ENCODE data around the gene ABLIM2.

Gene ABLIM2

GRCh38 chr4:8001564-8002355, 156.9 kb downstream of the ABLIM2 start:
- Histone ChIP-seq H3K4me1 (ENCODE audit: control insufficient read depth, insufficient read depth, low read length) (no peaks in the 10 kb centered on the region), H3K9ac (ENCODE audit: low read length) (no peak overlapping the region), H3K27me3 (ENCODE audit: control insufficient read depth, insufficient read depth, low read length) (no peaks in the 10 kb centered on the region), H3K27ac (ENCODE audit: low read depth, low read length) (no peak overlapping the region), H3K4me3 (ENCODE audit: low read depth, low read length) (no peak overlapping the region), H3K9me3 (ENCODE audit: control insufficient read depth, insufficient read depth, low read depth, low read length) (no peaks in the 10 kb centered on the region), H3K36me3 (ENCODE audit: control insufficient read depth, insufficient read depth, low read length) (no peaks in the 10 kb centered on the region)

GRCh38 chr4:8000721-8001491, 157.7 kb downstream of the ABLIM2 start:
- Histone ChIP-seq H3K4me3 (ENCODE audit: low read depth, low read length) (no peak overlapping the region), H3K27me3 (ENCODE audit: control insufficient read depth, insufficient read depth, low read length) (no peaks in the 10 kb centered on the region), H3K36me3 (ENCODE audit: control insufficient read depth, insufficient read depth, low read length) (no peaks in the 10 kb centered on the region), H3K9ac (ENCODE audit: low read length) (no peak overlapping the region), H3K27ac (ENCODE audit: low read depth, low read length) (no peak overlapping the region), H3K4me1 (ENCODE audit: control insufficient read depth, insufficient read depth, low read length) (no peaks in the 10 kb centered on the region), H3K9me3 (ENCODE audit: control insufficient read depth, insufficient read depth, low read depth, low read length) (no peaks in the 10 kb centered on the region)

- Histone ChIP-seq H3K4me1 (ENCODE audit: control insufficient read depth, insufficient read depth, low read length) (no peaks in the 10 kb centered on the region), H3K4me3 (ENCODE audit: low read depth, low read length) (no peak overlapping the region), H3K36me3 (ENCODE audit: control insufficient read depth, insufficient read depth, low read length) (no peaks in the 10 kb centered on the region), H3K27me3 (ENCODE audit: control insufficient read depth, insufficient read depth, low read length) (no peaks in the 10 kb centered on the region), H3K9me3 (ENCODE audit: control insufficient read depth, insufficient read depth, low read depth, low read length) (no peaks in the 10 kb centered on the region), H3K27ac (ENCODE audit: low read depth, low read length) (no peak overlapping the region), H3K9ac (ENCODE audit: low read length) (no peak overlapping the region)
These were observed 158.4 kb downstream of the ABLIM2 start for GRCh38 chr4:8000247-8000646.

GRCh38 chr4:7999695-8000094, 158.9 kb downstream of the ABLIM2 start:
- Histone ChIP-seq H3K27me3 (ENCODE audit: control insufficient read depth, insufficient read depth, low read length) (no peaks in the 10 kb centered on the region), H3K4me1 (ENCODE audit: control insufficient read depth, insufficient read depth, low read length) (no peaks in the 10 kb centered on the region), H3K36me3 (ENCODE audit: control insufficient read depth, insufficient read depth, low read length) (no peaks in the 10 kb centered on the region), H3K27ac (ENCODE audit: low read depth, low read length) (no peak overlapping the region), H3K9ac (ENCODE audit: low read length) (no peak overlapping the region), H3K9me3 (ENCODE audit: control insufficient read depth, insufficient read depth, low read depth, low read length) (no peaks in the 10 kb centered on the region), H3K4me3 (ENCODE audit: low read depth, low read length) (no peak overlapping the region)

- Histone ChIP-seq H3K36me3 (ENCODE audit: control insufficient read depth, insufficient read depth, low read length) (no peaks in the 10 kb centered on the region), H3K9me3 (ENCODE audit: control insufficient read depth, insufficient read depth, low read depth, low read length) (no peaks in the 10 kb centered on the region), H3K27ac (ENCODE audit: low read depth, low read length) (no peak overlapping the region), H3K4me3 (ENCODE audit: low read depth, low read length) (no peak overlapping the region), H3K27me3 (ENCODE audit: control insufficient read depth, insufficient read depth, low read length) (no peaks in the 10 kb centered on the region), H3K9ac (ENCODE audit: low read length) (no peak overlapping the region), H3K4me1 (ENCODE audit: control insufficient read depth, insufficient read depth, low read length) (no peaks in the 10 kb centered on the region)
These were observed 159.3 kb downstream of the ABLIM2 start for GRCh38 chr4:7999279-7999678.

- no peak overlapping the region for H3K9ac ChIP-seq (ENCODE audit: low read length)
- no peak overlapping the region for H3K4me3 ChIP-seq (ENCODE audit: low read depth, low read length)
- no peaks in the 10 kb centered on the region for H3K9me3 ChIP-seq (ENCODE audit: control insufficient read depth, insufficient read depth, low read depth, low read length)
- H3K36me3 ChIP-seq (ENCODE audit: control insufficient read depth, insufficient read depth, low read length): no peaks in the 10 kb centered on the region
- H3K27ac ChIP-seq (ENCODE audit: low read depth, low read length): no peak overlapping the region
- no peaks in the 10 kb centered on the region for H3K4me1 ChIP-seq (ENCODE audit: control insufficient read depth, insufficient read depth, low read length)
- H3K27me3 ChIP-seq (ENCODE audit: control insufficient read depth, insufficient read depth, low read length): no peaks in the 10 kb centered on the region
These were observed 160.2 kb downstream of the ABLIM2 start for GRCh38 chr4:7998447-7998846.

- Histone ChIP-seq H3K9me3 (ENCODE audit: control insufficient read depth, insufficient read depth, low read depth, low read length) (no peaks in the 10 kb centered on the region), H3K4me1 (ENCODE audit: control insufficient read depth, insufficient read depth, low read length) (no peaks in the 10 kb centered on the region), H3K36me3 (ENCODE audit: control insufficient read depth, insufficient read depth, low read length) (no peaks in the 10 kb centered on the region), H3K9ac (ENCODE audit: low read length) (no peak overlapping the region), H3K4me3 (ENCODE audit: low read depth, low read length) (no peak overlapping the region), H3K27ac (ENCODE audit: low read depth, low read length) (no peak overlapping the region), H3K27me3 (ENCODE audit: control insufficient read depth, insufficient read depth, low read length) (no peaks in the 10 kb centered on the region)
These were observed 162.7 kb downstream of the ABLIM2 start for GRCh38 chr4:7995866-7996265.

GRCh38 chr4:7995135-7995534, 163.5 kb downstream of the ABLIM2 start:
- Histone ChIP-seq H3K36me3 (ENCODE audit: control insufficient read depth, insufficient read depth, low read length) (no peaks in the 10 kb centered on the region), H3K4me1 (ENCODE audit: control insufficient read depth, insufficient read depth, low read length) (no peaks in the 10 kb centered on the region), H3K9me3 (ENCODE audit: control insufficient read depth, insufficient read depth, low read depth, low read length) (no peaks in the 10 kb centered on the region), H3K4me3 (ENCODE audit: low read depth, low read length) (no peak overlapping the region), H3K9ac (ENCODE audit: low read length) (no peak overlapping the region), H3K27me3 (ENCODE audit: control insufficient read depth, insufficient read depth, low read length) (no peaks in the 10 kb centered on the region), H3K27ac (ENCODE audit: low read depth, low read length) (no peak overlapping the region)

GRCh38 chr4:7993671-7994070, 164.9 kb downstream of the ABLIM2 start:
- Histone ChIP-seq H3K27me3 (ENCODE audit: control insufficient read depth, insufficient read depth, low read length) (no peaks in the 10 kb centered on the region), H3K9ac (ENCODE audit: low read length) (no peak overlapping the region), H3K36me3 (ENCODE audit: control insufficient read depth, insufficient read depth, low read length) (no peaks in the 10 kb centered on the region), H3K4me1 (ENCODE audit: control insufficient read depth, insufficient read depth, low read length) (no peaks in the 10 kb centered on the region), H3K9me3 (ENCODE audit: control insufficient read depth, insufficient read depth, low read depth, low read length) (no peaks in the 10 kb centered on the region), H3K4me3 (ENCODE audit: low read depth, low read length) (no peak overlapping the region), H3K27ac (ENCODE audit: low read depth, low read length) (no peak overlapping the region)

GRCh38 chr4:7992846-7993245, 165.8 kb downstream of the ABLIM2 start:
- Histone ChIP-seq H3K4me3 (ENCODE audit: low read depth, low read length) (no peak overlapping the region), H3K36me3 (ENCODE audit: control insufficient read depth, insufficient read depth, low read length) (no peaks in the 10 kb centered on the region), H3K9me3 (ENCODE audit: control insufficient read depth, insufficient read depth, low read depth, low read length) (no peaks in the 10 kb centered on the region), H3K4me1 (ENCODE audit: control insufficient read depth, insufficient read depth, low read length) (no peaks in the 10 kb centered on the region), H3K27ac (ENCODE audit: low read depth, low read length) (no peak overlapping the region), H3K9ac (ENCODE audit: low read length) (no peak overlapping the region), H3K27me3 (ENCODE audit: control insufficient read depth, insufficient read depth, low read length) (no peaks in the 10 kb centered on the region)

- H3K4me3 ChIP-seq (ENCODE audit: low read depth, low read length): no peak overlapping the region
- H3K9ac ChIP-seq (ENCODE audit: low read length): no peak overlapping the region
- no peaks in the 10 kb centered on the region for H3K36me3 ChIP-seq (ENCODE audit: control insufficient read depth, insufficient read depth, low read length)
- no peak overlapping the region for H3K27ac ChIP-seq (ENCODE audit: low read depth, low read length)
- no peaks in the 10 kb centered on the region for H3K27me3 ChIP-seq (ENCODE audit: control insufficient read depth, insufficient read depth, low read length)
- peaks cover 3% of the 10 kb centered on the region; the same call in 1 of the 2 replicates for H3K4me1 ChIP-seq (ENCODE audit: control insufficient read depth, insufficient read depth, low read length)
- H3K9me3 ChIP-seq (ENCODE audit: control insufficient read depth, insufficient read depth, low read depth, low read length): no peaks in the 10 kb centered on the region
These were observed 167.7 kb downstream of the ABLIM2 start for GRCh38 chr4:7990807-7991459.

All from HUES6 (cell line).